Neural progenitor cell (in vitro differentiated cells): ENCODE measurements around the gene BTBD16. TPM values are rescaled to one million over a fixed set of nuclear protein-coding genes. Genes with fewer than 3 reads are reported as not detected.
A peak's percentile ranks its signal among the peaks of the same experiment; 100 is the strongest.

Experiments
- DNase-seq: peaks from one replicate; pipeline ENCODE4 v3.0.0-alpha.2; 2016; ENCODE audit warnings: low spot score
- H2AFZ ChIP-seq: fragments of 200-600 bp; sonication (generic); replicated peaks from 2 replicates; pipeline ENCODE4 v1.6.1; 2016; ENCODE audit warnings: antibody characterized with exemption
- H3F3A ChIP-seq: fragments of 200-600 bp; sonication (generic); 2 replicates; pipeline ENCODE4 v1.6.1; 2016; ENCODE audit warnings: antibody characterized with exemption, low read depth
- H3K27ac ChIP-seq: fragments of 200-600 bp; sonication (generic); 2 replicates; pipeline ENCODE4 v1.5.1; 2016; ENCODE audit warnings: mild to moderate bottlenecking
- H3K27me3 ChIP-seq: fragments of 200-600 bp; sonication (generic); 2 replicates; pipeline ENCODE4 v1.6.1; 2016; ENCODE audit warnings: mild to moderate bottlenecking, moderate library complexity
- H3K36me3 ChIP-seq: fragments of 200-600 bp; sonication (generic); 2 replicates; pipeline ENCODE4 v1.5.1; 2016
- H3K4me1 ChIP-seq: fragments of 200-600 bp; sonication (generic); 2 replicates; pipeline ENCODE4 v1.6.1; 2016; ENCODE audit warnings: mixed run types
- H3K4me2 ChIP-seq: fragments of 200-600 bp; sonication (generic); 2 replicates; pipeline ENCODE4 v1.6.1; 2016
- H3K4me3 ChIP-seq: fragments of 200-600 bp; sonication (generic); 2 replicates; pipeline ENCODE4 v1.5.1; 2016
- H3K79me2 ChIP-seq: fragments of 200-600 bp; sonication (generic); 2 replicates; pipeline ENCODE4 v1.6.1; 2016; ENCODE audit warnings: low read depth
- H3K9ac ChIP-seq: fragments of 200-600 bp; sonication (generic); 2 replicates; pipeline ENCODE4 v1.6.1; 2016
- H3K9me3 ChIP-seq: fragments of 200-600 bp; sonication (generic); 2 replicates; pipeline ENCODE4 v1.5.1; 2016; ENCODE audit warnings: low read depth
- H4K20me1 ChIP-seq: fragments of 200-600 bp; sonication (generic); 2 replicates; pipeline ENCODE4 v1.6.1; 2016; ENCODE audit warnings: low read depth
- H3K27ac Mint-ChIP-seq: 3 replicates; pipeline ENCODE4 v1.8.0; 2021; ENCODE audit warnings: mixed read lengths
- H3K27me3 Mint-ChIP-seq: 2 replicates; pipeline ENCODE4 v1.8.0; 2022; ENCODE audit warnings: low read depth, mild to moderate bottlenecking, inconsistent platforms, moderate library complexity, mixed read lengths; ENCODE audit not compliant: insufficient read depth
- H3K36me3 Mint-ChIP-seq: 3 replicates; pipeline ENCODE4 v1.8.0; 2021; ENCODE audit warnings: mixed read lengths
- H3K4me1 Mint-ChIP-seq: 3 replicates; pipeline ENCODE4 v1.8.0; 2021; ENCODE audit warnings: mixed read lengths
- H3K4me3 Mint-ChIP-seq: 3 replicates; pipeline ENCODE4 v1.8.0; 2021; ENCODE audit warnings: mild to moderate bottlenecking, moderate library complexity, mixed read lengths
- H3K9me3 Mint-ChIP-seq: 3 replicates; pipeline ENCODE4 v1.8.0; 2020; ENCODE audit warnings: mixed read lengths
- CTCF ChIP-seq: fragments of 200-600 bp; sonication (generic); IDR thresholded peaks from 2 replicates; pipeline ENCODE4 v1.5.1; 2017; ENCODE audit warnings: antibody characterized with exemption, mild to moderate bottlenecking
- EZH2 ChIP-seq: fragments of 200-600 bp; sonication (generic); IDR thresholded peaks from 2 replicates; pipeline ENCODE4 v1.6.1; 2017; ENCODE audit warnings: antibody characterized with exemption, mild to moderate bottlenecking, moderate library complexity
- EZH2phosphoT487 ChIP-seq: fragments of 200-600 bp; sonication (generic); IDR thresholded peaks from 2 replicates; pipeline ENCODE4 v1.6.1; 2017; ENCODE audit warnings: antibody characterized with exemption
- total RNA-seq: library from RNA; depleted of rRNA; stranded (reverse); fragments of >200 nt; gene quantifications from 2 replicates; pipeline ENCODE4 v1.2.3, GENCODE V29; 2015; ENCODE audit warnings: low replicate concordance

The BTBD16 gene
- total RNA-seq, 1 donor from 2014 or later = not detected

DNA sequence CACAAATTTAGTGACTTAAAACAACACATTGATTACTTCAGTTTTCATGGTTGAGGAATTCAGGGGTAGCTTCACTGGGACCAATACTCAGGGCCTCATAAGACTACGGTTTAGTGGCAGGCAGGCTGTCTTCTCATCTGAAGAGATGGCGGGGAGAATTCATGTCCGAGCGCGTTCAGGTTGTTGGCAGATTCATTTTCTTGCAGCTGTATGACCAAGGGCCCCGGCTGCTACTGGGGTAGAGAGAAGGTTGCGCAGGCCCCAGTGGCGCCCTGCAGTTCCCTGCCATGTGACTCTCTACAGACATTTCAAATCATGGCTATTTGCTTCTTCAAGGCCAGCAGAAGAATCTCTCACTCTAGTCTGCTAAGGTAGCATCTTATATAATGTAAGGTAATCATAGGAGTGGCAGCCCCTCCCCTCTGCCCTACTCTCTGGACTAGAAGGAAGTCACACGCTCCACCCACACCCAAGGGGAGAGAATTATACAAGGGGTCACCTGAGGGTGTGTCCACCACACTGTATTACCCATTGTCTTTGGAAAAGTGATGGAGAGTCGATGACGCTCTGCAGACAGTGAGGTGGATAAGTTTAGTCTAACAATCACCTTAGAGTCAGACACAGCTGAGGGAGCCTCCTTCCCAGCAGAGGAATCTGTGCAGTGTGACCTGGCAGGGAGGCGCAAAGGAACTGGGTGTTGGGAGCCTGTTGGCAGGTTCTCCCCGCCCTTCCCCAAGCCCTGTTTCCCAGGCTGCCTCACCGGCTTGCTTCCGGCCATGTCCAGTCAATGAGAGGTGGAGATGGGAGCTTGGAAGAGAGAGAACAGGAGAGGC lies 67.7 kb downstream of the BTBD16 start:
- DNase-seq = no peak

GRCh38 chr10:122341141-122341810 lies 70.2 kb downstream of the BTBD16 start:
- Histone ChIP-seq H3K4me3 (no peak overlapping the region), H3K4me2 (no peak overlapping the region)
- H3K27me3 Mint-ChIP-seq = peaks cover 6% of the 10 kb centered on the region

More for the DNA sequence above, 67.7 kb downstream of the BTBD16 start:
- no peak overlapping the region for H3K4me3 Mint-ChIP-seq
- Histone ChIP-seq H4K20me1 (no peaks in the 10 kb centered on the region), H2AFZ (peak overlapping the region; percentile 26), H3K27me3 (no peaks in the 10 kb centered on the region), H3F3A (no peaks in the 10 kb centered on the region), H3K36me3 (no peaks in the 10 kb centered on the region), H3K9me3 (no peaks in the 10 kb centered on the region), H3K4me1 (peaks cover 4% of the 10 kb centered on the region), H3K79me2 (no peaks in the 10 kb centered on the region), H3K4me2 (no peak overlapping the region), H3K27ac (no peak overlapping the region), H3K9ac (no peak overlapping the region), H3K4me3 (no peak overlapping the region)
- peaks cover 2% of the 10 kb centered on the region for H3K27me3 Mint-ChIP-seq
- H3K9me3 Mint-ChIP-seq = peaks cover 4% of the 10 kb centered on the region
- TF ChIP-seq CTCF (no peak), EZH2phosphoT487 (no peak), EZH2 (no peak)
- H3K27ac Mint-ChIP-seq = no peak overlapping the region
- H3K36me3 Mint-ChIP-seq = no peaks in the 10 kb centered on the region
- peaks cover 27% of the 10 kb centered on the region for H3K4me1 Mint-ChIP-seq

More at GRCh38 chr10:122341141-122341810, 70.2 kb downstream of the BTBD16 start:
- Histone ChIP-seq H3K27ac (no peak overlapping the region), H3F3A (no peaks in the 10 kb centered on the region), H3K4me1 (peaks cover 4% of the 10 kb centered on the region), H4K20me1 (no peaks in the 10 kb centered on the region), H3K36me3 (no peaks in the 10 kb centered on the region), H3K27me3 (no peaks in the 10 kb centered on the region), H2AFZ (no peak overlapping the region), H3K9ac (no peak overlapping the region), H3K79me2 (no peaks in the 10 kb centered on the region), H3K9me3 (peaks cover 6% of the 10 kb centered on the region)
- peaks cover 32% of the 10 kb centered on the region for H3K4me1 Mint-ChIP-seq
- H3K9me3 Mint-ChIP-seq = peaks cover 18% of the 10 kb centered on the region
- TF ChIP-seq CTCF (no peak), EZH2phosphoT487 (no peak), EZH2 (no peak)
- peak overlapping the region; percentile 2 for H3K27ac Mint-ChIP-seq
- no peaks in the 10 kb centered on the region for H3K36me3 Mint-ChIP-seq
- DNase-seq = no peak
- no peak overlapping the region for H3K4me3 Mint-ChIP-seq
